GM12875 (cell line): ENCODE measurements around the gene MESD.

Experiments used
- H3K4me3 ChIP-seq: one replicate; pipeline ENCODE4 v1.5.1; 2011; ENCODE audit warnings: low read depth, low read length, control low read depth
- TF ChIP-seq, protein P1 (sequence below): IDR thresholded peaks from 2 replicates; pipeline ENCODE4 v1.5.1; 2011; ENCODE audit warnings: low read depth, mild to moderate bottlenecking, control low read depth, inconsistent platforms, low read length, moderate library complexity, borderline replicate concordance; ENCODE audit not compliant: insufficient read depth

The MESD gene

DNA sequence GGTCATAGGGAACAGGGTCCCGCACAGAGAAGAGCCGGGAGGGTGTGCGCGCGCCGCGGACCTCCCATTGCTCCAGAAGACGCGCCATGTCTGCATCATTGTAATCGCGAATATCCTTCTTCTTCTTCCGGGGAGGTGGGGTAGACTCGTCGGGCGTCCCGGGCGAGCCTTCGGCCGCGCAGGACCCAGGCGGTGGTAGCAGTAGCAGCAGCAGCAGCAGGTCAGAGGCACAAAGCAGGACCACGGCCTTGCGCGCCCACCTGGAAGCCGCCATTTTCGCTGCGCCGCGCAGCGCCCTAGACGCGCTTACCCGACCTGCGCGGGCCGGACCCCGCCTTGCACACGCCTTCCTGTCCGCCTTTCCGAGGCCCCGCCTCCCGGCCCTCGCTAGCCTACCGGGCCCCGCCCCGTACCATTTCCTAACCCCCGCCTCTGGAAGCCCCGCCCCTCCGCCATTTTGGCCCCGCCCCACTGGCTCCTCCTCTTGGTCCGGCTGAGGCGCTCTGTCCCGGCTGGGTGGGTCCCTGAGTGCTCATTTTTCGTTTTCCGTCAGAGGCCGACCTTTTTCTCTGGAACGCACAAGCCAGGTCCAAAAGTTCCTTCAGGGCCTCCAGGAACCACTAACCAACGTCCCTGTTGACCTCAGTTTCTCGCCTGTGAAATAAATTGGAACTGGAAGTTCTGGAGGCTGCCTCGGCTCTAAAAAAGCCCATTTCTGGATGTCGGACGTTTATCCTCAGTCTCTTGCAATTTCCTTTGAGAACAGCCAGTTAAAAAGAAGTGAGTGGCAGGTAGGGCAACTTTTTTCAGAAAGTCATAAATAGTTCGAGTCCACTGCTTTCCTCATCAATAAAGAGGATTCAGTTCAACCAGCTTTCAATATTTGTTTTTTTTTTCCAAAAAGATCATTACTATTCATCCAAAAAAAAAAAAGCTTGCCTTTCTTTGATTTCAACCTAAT, at the start of gene MESD:
TSS of gene MESD (minus strand) at position 302 of the 961 bp plus-strand sequence. CDS start at position 274, 28 bp downstream.
- peak within 1 kb of the TSS; percentile 97 for H3K4me3 ChIP-seq
- TF ChIP-seq, protein P1, sequence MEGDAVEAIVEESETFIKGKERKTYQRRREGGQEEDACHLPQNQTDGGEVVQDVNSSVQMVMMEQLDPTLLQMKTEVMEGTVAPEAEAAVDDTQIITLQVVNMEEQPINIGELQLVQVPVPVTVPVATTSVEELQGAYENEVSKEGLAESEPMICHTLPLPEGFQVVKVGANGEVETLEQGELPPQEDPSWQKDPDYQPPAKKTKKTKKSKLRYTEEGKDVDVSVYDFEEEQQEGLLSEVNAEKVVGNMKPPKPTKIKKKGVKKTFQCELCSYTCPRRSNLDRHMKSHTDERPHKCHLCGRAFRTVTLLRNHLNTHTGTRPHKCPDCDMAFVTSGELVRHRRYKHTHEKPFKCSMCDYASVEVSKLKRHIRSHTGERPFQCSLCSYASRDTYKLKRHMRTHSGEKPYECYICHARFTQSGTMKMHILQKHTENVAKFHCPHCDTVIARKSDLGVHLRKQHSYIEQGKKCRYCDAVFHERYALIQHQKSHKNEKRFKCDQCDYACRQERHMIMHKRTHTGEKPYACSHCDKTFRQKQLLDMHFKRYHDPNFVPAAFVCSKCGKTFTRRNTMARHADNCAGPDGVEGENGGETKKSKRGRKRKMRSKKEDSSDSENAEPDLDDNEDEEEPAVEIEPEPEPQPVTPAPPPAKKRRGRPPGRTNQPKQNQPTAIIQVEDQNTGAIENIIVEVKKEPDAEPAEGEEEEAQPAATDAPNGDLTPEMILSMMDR: no peak

DNA sequence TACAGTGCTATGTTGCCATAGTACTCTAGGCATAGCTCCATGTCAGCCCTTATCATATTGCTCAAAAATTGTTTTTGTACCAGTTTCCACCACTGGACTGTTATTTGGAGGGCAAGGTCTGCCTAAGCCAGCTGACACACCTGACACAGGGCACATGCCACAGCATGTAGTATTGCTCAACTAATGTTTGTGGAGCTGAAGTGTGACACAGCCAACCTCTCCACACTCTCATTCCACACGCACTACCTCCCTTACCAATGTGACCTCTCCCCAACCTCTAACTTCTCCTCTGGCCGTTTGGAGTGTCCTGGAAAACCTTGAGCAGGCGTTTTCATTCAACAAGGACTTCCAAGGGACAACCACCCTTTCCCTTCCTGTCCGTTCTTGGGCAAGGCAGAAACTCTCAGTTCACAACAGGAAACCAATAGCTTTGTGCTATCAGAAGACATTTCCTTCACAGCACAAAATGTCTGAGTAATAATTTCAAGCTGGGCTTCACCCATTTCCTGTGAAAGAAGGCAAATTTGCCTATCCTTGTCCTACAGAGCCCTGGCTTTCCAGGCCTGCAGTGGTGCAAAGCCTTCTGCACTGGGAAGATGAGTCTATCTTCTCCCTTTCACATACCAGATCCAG, 49.5 kb upstream of the MESD start:
- peak overlapping the region; percentile 19 for H3K4me3 ChIP-seq
- TF ChIP-seq, protein P1: no peak

DNA sequence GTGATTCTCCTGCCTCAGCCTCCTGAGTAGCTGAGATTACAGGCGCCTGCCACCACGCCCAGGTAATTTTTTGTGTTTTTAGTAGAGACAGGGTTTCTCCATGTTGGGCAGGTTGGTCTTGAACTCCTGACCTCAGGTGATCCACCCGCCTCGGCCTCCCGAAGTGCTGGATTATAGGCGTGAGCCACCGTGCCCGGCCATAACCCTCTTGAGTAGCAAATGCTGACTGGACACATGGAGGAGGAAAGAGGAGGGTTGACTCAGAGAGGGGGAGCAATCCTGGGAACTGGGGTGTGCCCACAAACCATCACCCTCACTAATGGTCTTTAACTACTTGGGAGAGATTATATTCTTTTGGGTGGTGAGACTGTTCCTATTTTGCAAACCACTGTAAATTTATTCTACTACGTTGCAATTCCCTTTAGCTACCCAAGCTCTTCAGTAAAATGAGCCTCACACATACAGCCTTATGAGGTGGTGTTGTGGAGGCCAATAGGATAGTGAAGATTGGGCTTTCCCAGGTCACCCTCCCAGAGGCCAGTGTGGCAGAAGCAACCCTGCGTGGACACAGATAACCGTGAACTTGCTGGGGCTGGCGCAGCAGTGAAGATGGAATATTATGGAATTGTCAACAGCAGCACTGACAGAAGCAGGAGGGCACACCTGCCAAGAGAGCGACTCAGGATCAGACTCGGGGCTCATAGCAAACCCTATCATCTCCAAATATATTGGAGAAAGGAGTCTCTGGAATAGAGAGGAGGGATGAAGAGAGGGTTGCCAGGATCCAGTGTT, 48.5 kb upstream of the MESD start:
- H3K4me3 ChIP-seq: no peak overlapping the region
- TF ChIP-seq, protein P1: no peak

DNA sequence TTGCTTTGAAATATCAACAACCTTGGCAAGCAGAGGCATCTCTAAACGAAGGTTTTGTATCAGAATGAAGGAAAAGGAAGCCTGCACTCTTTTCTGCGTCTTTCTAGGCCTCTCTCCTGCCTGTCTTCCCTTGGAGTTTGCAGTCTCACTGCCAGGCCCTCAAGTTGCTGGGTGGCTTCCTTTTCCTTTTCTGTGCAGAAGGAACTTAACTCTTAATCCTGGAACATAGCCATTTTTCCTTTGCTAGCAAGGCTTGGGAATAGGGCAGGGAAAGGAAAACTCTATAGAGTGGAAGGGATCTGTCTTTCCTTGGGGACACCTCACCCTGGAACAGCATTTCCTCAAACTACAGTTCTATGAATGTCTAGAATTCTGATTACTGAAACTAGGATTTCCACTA, 43.9 kb upstream of the MESD start:
- H3K4me3 ChIP-seq: no peak overlapping the region
- TF ChIP-seq, protein P1: no peak

DNA sequence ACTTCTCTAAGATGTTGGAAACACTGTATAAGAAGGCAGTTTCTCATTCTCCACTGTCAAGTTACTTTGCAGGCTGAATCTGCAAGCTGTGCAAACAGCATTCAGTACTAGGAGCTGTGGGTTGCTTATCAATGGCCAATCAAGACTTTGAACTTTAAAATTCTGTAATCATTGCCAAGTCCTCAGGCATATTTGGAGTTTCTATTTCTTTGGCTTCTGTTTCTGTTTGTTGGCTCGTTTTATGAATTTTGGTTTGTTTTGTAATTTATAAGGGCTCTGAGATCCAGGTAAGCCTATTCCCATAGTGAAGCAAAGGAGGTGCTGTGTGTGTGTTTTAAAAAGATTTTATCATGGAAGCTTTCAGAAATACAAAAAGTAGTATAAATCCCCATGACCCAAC, 43.2 kb upstream of the MESD start:
- TF ChIP-seq, protein P1: no peak
- H3K4me3 ChIP-seq: no peak overlapping the region

DNA sequence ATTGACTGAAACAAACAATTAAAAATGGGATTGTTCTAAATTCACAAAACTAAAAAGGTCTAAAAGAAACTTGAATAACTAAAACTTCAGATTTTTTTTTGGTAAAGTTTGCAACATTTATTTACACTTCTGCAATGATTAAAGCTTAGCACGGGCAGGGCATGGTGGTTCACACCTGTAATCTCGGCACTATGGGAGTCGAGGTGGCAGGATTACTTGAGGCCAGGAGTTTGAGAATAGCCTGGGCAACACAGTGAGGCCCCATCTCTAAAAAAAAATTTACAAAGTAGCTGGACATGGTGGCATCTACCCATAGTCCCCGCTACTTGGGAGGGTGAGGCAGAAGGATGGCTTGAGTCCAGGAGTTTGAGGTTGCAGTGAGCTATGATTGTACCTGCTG, 42.7 kb upstream of the MESD start:
- TF ChIP-seq, protein P1: no peak
- no peak overlapping the region for H3K4me3 ChIP-seq
